Epithelial cell of umbilical artery (primary cell): ENCODE data around the gene OR4N2. TPM values are rescaled to one million over a fixed set of nuclear protein-coding genes. Genes with fewer than 3 reads are reported as not detected.

ENCODE experiments used
- total RNA-seq: library from RNA; depleted of rRNA; stranded (reverse); fragments of >200 nt; gene quantifications from 2 replicates; pipeline ENCODE4 v1.2.3, GENCODE V29; 2014

OR4N2 gene, protein sequence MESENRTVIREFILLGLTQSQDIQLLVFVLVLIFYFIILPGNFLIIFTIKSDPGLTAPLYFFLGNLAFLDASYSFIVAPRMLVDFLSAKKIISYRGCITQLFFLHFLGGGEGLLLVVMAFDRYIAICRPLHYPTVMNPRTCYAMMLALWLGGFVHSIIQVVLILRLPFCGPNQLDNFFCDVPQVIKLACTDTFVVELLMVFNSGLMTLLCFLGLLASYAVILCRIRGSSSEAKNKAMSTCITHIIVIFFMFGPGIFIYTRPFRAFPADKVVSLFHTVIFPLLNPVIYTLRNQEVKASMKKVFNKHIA
- total RNA-seq, result not detected in 2 replicates

DNA sequence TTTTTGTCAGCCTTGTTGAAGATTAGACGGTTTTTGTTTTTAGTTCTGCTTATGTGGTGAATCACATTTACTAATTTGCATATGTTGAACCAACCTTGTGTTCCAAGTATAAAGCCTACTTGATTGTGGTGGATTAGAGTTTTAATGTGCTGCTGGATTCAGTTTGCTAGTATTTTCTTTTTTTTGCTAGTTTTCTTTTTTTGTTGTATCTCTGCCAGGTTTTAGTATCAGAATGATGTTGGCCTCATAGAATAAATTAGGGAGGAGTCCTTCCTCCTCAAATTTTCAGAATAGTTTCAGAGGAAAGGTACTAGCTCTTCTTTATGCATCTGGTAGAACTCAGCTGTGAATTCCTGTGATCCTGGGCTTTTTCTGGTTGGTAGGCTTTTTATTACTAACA, at the start of gene OR4N2:
Gene OR4N2 (plus strand): TSS at position 301 of the 400 bp plus-strand sequence. CDS start 23,679 bp downstream, outside the sequence.

DNA sequence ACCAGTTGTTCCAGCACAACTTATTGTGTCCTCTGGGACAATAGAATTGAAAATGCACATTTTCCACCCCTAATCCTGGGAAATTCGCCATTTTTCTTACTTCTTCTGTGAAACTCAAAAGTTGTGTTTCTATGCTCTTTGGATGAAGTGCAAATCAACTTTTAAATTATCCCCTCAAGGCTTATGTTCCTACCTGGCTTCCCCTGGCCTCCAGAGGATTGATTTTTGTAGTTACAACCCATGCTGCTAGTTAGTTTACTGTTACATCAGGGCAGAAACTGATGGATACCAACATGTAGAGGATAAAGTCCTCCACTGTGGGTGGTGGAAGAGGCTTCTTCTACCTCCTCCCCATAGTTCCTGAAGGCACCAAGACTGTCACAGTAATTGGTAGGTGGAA, 30.4 kb upstream of the OR4N2 start, which contains the start of gene OR4M1:
Gene OR4M1 (plus strand): TSS at position 301 of the 400 bp plus-strand sequence. CDS start 6,819 bp downstream, outside the sequence.

DNA sequence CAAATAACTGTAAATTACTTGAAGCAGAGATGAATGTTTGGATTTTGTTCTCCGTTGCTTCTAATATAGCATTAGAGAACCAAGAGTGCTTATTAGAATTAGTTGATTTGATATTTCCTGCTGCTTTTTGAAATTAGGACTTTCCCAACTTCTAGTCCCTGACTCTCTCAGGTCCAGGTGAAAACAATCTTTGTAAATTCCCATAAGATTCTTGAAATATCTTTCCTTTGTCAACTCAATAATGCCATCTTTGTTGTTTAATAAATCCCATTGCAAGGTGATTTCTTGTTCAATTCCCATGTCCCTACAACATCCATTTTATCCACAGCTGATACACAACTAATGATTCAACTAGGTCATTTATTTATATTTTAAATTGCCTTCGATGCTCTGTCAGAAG, 71.3 kb downstream of the OR4N2 start, which contains the start of gene OR4K2:
Gene OR4K2 (plus strand): TSS at position 301 of the 400 bp plus-strand sequence. CDS start 1,126 bp downstream, outside the sequence.

Other genes with a start within 250 kb of the OR4N2 start
- not detected in 2 replicates for gene OR11H2, start 89.9 kb upstream of the OR4N2 start, total RNA-seq
- gene OR4Q3, start 60.2 kb upstream of the OR4N2 start, total RNA-seq, result not detected in 2 replicates
- gene OR4M1, start 30.3 kb upstream of the OR4N2 start, total RNA-seq, result not detected in 2 replicates
- gene OR4K2, start 71.4 kb downstream of the OR4N2 start, total RNA-seq, result not detected in 2 replicates
- gene OR4K5, start 116.8 kb downstream of the OR4N2 start, total RNA-seq, result not detected in 2 replicates
- gene OR4K1, start 127.1 kb downstream of the OR4N2 start, total RNA-seq, result not detected in 2 replicates
- not detected in 2 replicates for gene OR4K15, start 171.8 kb downstream of the OR4N2 start, total RNA-seq
- not detected in 2 replicates for gene OR4Q2, start 198.4 kb downstream of the OR4N2 start, total RNA-seq
- not detected in 2 replicates for gene OR4K14, start 215.5 kb downstream of the OR4N2 start, total RNA-seq
- gene OR4K13, start 232.3 kb downstream of the OR4N2 start, total RNA-seq, result not detected in 2 replicates